H54 (cell line): ENCODE measurements around the gene CHD6.

ENCODE experiments used
- DNase-seq: peaks from one replicate; pipeline ENCODE4 v3.0.0; 2011; ENCODE audit warnings: low spot score, mixed read lengths; ENCODE audit not compliant: insufficient read length
- FAIRE-seq: peaks from 3 replicates; lab custom pipeline; 2011; peaks lifted over from hg19 to GRCh38; lab: Jason Lieb, UNC
- POLR2A ChIP-seq: IDR thresholded peaks from 2 replicates; pipeline ENCODE4 v1.6.1; 2011; ENCODE audit warnings: low read depth, mild to moderate bottlenecking, low read length

The CHD6 gene

GRCh38 chr20:41453010-41453950 is 164.9 kb downstream of the CHD6 start:
- DNase-seq (no peak), FAIRE-seq (no peak)
- TF ChIP-seq POLR2A, result no peak

GRCh38 chr20:41452226-41452625 is 166.0 kb downstream of the CHD6 start:
- no peak for FAIRE-seq
- DNase-seq, result no peak
- no peak for TF ChIP-seq POLR2A

- no peak for DNase-seq
- no peak for TF ChIP-seq POLR2A
- FAIRE-seq, result no peak
These were observed 171.2 kb downstream of the CHD6 start for GRCh38 chr20:41447006-41447405.

- DNase-seq (no peak), FAIRE-seq (no peak)
- TF ChIP-seq POLR2A, result no peak
These were observed 171.7 kb downstream of the CHD6 start for GRCh38 chr20:41446456-41446855.

- FAIRE-seq, result no peak
- no peak for DNase-seq
- TF ChIP-seq POLR2A, result no peak
These were observed 173.4 kb downstream of the CHD6 start for GRCh38 chr20:41444821-41445220.

GRCh38 chr20:41443691-41444090 is 174.5 kb downstream of the CHD6 start:
- TF ChIP-seq POLR2A, result no peak
- DNase-seq, result no peak
- FAIRE-seq, result no peak

- no peak for TF ChIP-seq POLR2A
- DNase-seq (no peak), FAIRE-seq (no peak)
These were observed 177.3 kb downstream of the CHD6 start for GRCh38 chr20:41440882-41441281.

- FAIRE-seq, result no peak
These were observed 180.3 kb downstream of the CHD6 start for GRCh38 chr20:41437836-41438235.

GRCh38 chr20:41436679-41437078 is 181.5 kb downstream of the CHD6 start:
- no peak for FAIRE-seq
- DNase-seq, result no peak
- no peak for TF ChIP-seq POLR2A

More at GRCh38 chr20:41437836-41438235, 180.3 kb downstream of the CHD6 start:
- no peak for TF ChIP-seq POLR2A
- DNase-seq, result no peak

- DNase-seq, result no peak
- TF ChIP-seq POLR2A, result no peak
- no peak for FAIRE-seq
These were observed 185.0 kb downstream of the CHD6 start for GRCh38 chr20:41433203-41433602.

- DNase-seq (no peak), FAIRE-seq (no peak)
- TF ChIP-seq POLR2A, result no peak
These were observed 185.4 kb downstream of the CHD6 start for GRCh38 chr20:41432746-41433145.

GRCh38 chr20:41428285-41428684 is 189.9 kb downstream of the CHD6 start:
- FAIRE-seq (no peak), DNase-seq (peak; percentile 40)
- TF ChIP-seq POLR2A, result no peak

- no peak for DNase-seq
- no peak for FAIRE-seq
- TF ChIP-seq POLR2A, result no peak
These were observed 190.3 kb downstream of the CHD6 start for GRCh38 chr20:41427833-41428232.

GRCh38 chr20:41426976-41427375 is 191.2 kb downstream of the CHD6 start:
- TF ChIP-seq POLR2A, result no peak
- DNase-seq, result no peak
- FAIRE-seq, result no peak
